Uterus (tissue), 4 donors: Measurements from ENCODE around the gene SUPT3H. TPM values are rescaled to one million over a fixed set of nuclear protein-coding genes. Genes with fewer than 3 reads are reported as not detected.
"Not testable (repeated sequence)": the region's sequence is repeated elsewhere in the genome, so short reads cannot be mapped to it uniquely, and the experiment has no call there.

ENCODE experiments used
- DNase-seq, 2 donors: peaks; one replicate each; pipeline ENCODE4 v3.0.0-alpha.2; 2019 to 2020
- H3K27ac ChIP-seq, 2 donors: fragments of 200-600 bp; sonication (generic); 1 replicate in 1 of 2; 2 replicates in 1 of 2; pipeline ENCODE4 v1.5.1; 2016 to 2018
- H3K27me3 ChIP-seq, 2 donors: fragments of 200-600 bp; sonication (generic); one replicate each; pipeline ENCODE4 v1.5.1; 2018 to 2019; ENCODE audit warnings: control low read depth in 1 of 2
- H3K36me3 ChIP-seq, 2 donors: fragments of 200-600 bp; sonication (generic); one replicate each; pipeline ENCODE4 v1.5.1; 2019; ENCODE audit warnings: control low read depth in 1 of 2
- H3K4me1 ChIP-seq, 2 donors: fragments of 200-600 bp; sonication (generic); one replicate each; pipeline ENCODE4 v1.5.1; 2018 to 2019; ENCODE audit warnings: control low read depth in 1 of 2
- H3K4me3 ChIP-seq, 2 donors: fragments of 200-600 bp; sonication (generic); 1 replicate in 1 of 2; 2 replicates in 1 of 2; pipeline ENCODE4 v1.5.1; 2018 to 2019; ENCODE audit warnings: mild to moderate bottlenecking in 1 of 2
- H3K9me3 ChIP-seq, 2 donors: fragments of 200-600 bp; sonication (generic); one replicate each; pipeline ENCODE4 v1.5.1; 2019; ENCODE audit warnings: control low read depth in 1 of 2
- CTCF ChIP-seq, 4 experiments: fragments of 200-600 bp in 2 of 4; fragments of 450-650 bp in 2 of 4; sonication (generic) in 2 of 4; IDR thresholded peaks; one replicate each; pipeline ENCODE4 v1.5.1; 2016 to 2019; ENCODE audit warnings: antibody characterized with exemption in 4 of 4, mild to moderate bottlenecking in 2 of 4, moderate library complexity in 1 of 4
- POLR2A ChIP-seq, 2 donors: fragments of 450-650 bp; IDR thresholded peaks; one replicate each; pipeline ENCODE4 v1.6.1; 2016; ENCODE audit warnings: antibody characterized with exemption in 2 of 2, mild to moderate bottlenecking in 1 of 2, moderate library complexity in 1 of 2
- intact Hi-C: fragments of 100-400 bp; cut with DNase I; formaldehyde crosslinking; loops from one replicate; pipeline ENCODE4 v1.15.1; 2023; ENCODE audit warnings: low total_unique reads
- total RNA-seq, 4 donors: library from RNA; depleted of rRNA in 3 of 4; stranded (reverse); fragments of >200 nt in 3 of 4; gene quantifications; one replicate each; pipeline versions ENCODE4 v1.1.0 to v1.2.4, GENCODE V29; 2014 to 2023
- donor health status: DM: yes; HTN: yes; CAD: no.

The SUPT3H gene
- total RNA-seq, 4 donors from 2014 or later = 1.3 to 14.9 (median 7.6) TPM

DNA sequence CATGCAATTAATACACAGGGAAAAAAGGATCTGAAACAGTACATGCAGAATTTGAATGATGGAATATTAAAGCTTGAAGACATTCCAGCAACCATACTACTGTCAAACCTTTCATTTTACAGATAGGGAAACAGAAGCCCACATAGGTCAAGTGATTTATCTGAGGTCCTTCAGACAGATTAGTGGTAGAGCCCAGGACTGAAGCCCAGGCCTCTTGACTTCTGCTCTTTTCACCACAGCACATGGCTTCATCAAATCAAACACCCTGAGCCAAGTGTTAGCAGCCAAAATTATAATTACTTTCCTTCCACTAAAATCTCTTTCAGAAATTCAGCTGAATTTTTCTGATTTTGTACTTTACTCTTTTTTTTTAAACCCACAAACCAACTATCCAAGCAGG, 485.2 kb downstream of the SUPT3H start:
- H3K4me3 ChIP-seq = no peak overlapping the region
- no peak for DNase-seq
- intact Hi-C loops = no loop called here
- H3K9me3 ChIP-seq = no peaks in the 10 kb centered on the region
- H3K4me1 ChIP-seq = no peaks in the 10 kb centered on the region
- H3K27me3 ChIP-seq = no peaks in the 10 kb centered on the region
- TF ChIP-seq POLR2A (IDR thresholded peaks at IDR 0.05) = no peak
- H3K36me3 ChIP-seq = no peaks in the 10 kb centered on the region
- no peak overlapping the region for H3K27ac ChIP-seq

GRCh38 chr6:44879071-44879470, 498.7 kb downstream of the SUPT3H start:
- H3K4me3 ChIP-seq, H3K27ac ChIP-seq, DNase-seq, H3K27me3 ChIP-seq, H3K9me3 ChIP-seq, H3K36me3 ChIP-seq, intact Hi-C loops, H3K4me1 ChIP-seq: not testable (repeated sequence)

DNA sequence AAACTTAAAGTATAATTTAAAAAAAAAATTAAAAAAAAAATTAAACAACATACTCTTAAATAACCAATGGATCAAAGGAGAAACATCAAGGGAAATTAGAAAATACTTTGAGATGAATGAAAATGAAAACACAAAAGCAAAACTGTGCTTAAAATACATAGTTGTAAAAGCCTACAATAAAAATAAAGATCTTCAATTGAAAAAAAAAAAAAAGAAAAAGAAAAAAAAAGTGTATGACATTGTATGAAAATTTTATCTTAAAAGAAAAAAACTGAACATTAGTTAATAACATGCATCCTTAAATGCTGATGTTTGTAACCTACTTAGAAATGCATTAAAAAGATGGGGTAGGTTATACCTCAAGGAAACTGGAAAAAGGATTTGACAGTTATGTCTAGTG, 501.1 kb downstream of the SUPT3H start:
- H3K27ac ChIP-seq, DNase-seq, H3K9me3 ChIP-seq, H3K4me1 ChIP-seq, intact Hi-C loops, H3K4me3 ChIP-seq, H3K36me3 ChIP-seq, H3K27me3 ChIP-seq: not testable (repeated sequence)

- Histone ChIP-seq H3K9me3 (no peaks in the 10 kb centered on the region), H3K4me1 (no peaks in the 10 kb centered on the region), H3K36me3 (no peaks in the 10 kb centered on the region), H3K27me3 (no peaks in the 10 kb centered on the region), H3K4me3 (no peak overlapping the region), H3K27ac (no peak overlapping the region)
- DNase-seq = no peak
- TF ChIP-seq POLR2A (IDR thresholded peaks at IDR 0.05) (no peak), CTCF (IDR thresholded peaks at IDR 0.05) (no peak)
- intact Hi-C loops = no loop called here
These were observed 508.3 kb downstream of the SUPT3H start for GRCh38 chr6:44869321-44869897.

DNA sequence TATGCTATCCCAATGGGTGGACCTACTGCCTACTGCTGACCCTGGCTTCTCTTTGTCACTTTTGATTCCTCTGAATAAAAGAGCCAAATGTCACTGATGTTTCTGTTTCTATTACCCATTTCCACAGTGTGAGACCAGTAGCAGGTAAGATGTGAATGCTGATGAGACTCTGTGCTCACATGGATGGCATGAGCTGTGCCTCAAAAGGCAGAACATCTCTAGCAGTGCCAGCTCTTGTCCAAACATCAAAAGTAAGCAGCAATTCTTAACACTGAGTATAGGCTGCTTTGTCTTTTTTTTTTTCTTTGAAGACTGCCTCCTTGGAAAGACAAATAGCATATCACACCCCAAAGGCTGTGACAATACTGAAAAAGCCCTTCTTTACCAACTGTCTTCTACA, 508.8 kb downstream of the SUPT3H start:
- TF ChIP-seq POLR2A (IDR thresholded peaks at IDR 0.05) = no peak
- no peak for TF ChIP-seq CTCF (IDR thresholded peaks at IDR 0.05)
- H3K36me3 ChIP-seq = no peaks in the 10 kb centered on the region
- H3K4me1 ChIP-seq = no peaks in the 10 kb centered on the region
- no peaks in the 10 kb centered on the region for H3K27me3 ChIP-seq
- H3K9me3 ChIP-seq = no peaks in the 10 kb centered on the region
- DNase-seq = no peak
- intact Hi-C loops = no loop called here
- no peak overlapping the region for H3K27ac ChIP-seq
- no peak overlapping the region for H3K4me3 ChIP-seq

DNA sequence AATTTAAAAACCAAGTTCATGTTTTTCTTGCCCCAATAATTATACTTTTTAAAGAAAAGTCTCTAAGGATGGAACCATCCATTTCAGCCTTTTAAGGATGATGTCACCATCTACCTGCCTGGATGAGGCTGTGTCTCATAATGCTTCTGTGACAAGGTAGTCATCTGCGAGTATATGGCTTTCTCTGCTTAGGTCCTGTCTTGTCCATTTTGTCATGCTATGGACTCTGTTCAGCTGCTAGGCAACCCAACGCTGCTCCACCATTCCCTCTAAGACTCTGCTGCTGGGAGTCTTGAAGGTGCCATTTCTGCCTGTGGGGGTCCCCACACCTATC, 509.4 kb downstream of the SUPT3H start:
- Histone ChIP-seq H3K27me3 (no peaks in the 10 kb centered on the region), H3K9me3 (no peaks in the 10 kb centered on the region)
- intact Hi-C loops = no loop called here

More for the DNA sequence above, 509.4 kb downstream of the SUPT3H start:
- no peak overlapping the region for H3K27ac ChIP-seq
- no peak overlapping the region for H3K4me3 ChIP-seq
- no peaks in the 10 kb centered on the region for H3K4me1 ChIP-seq
- no peaks in the 10 kb centered on the region for H3K36me3 ChIP-seq
- no peak for TF ChIP-seq CTCF (IDR thresholded peaks at IDR 0.05)
- TF ChIP-seq POLR2A (IDR thresholded peaks at IDR 0.05) = no peak
- DNase-seq = no peak
